ENCODE measurements around the gene MRPL34. TPM values are rescaled to one million over a fixed set of nuclear protein-coding genes. Genes with fewer than 3 reads are reported as not detected.

The MRPL34 gene
- total and polyA plus RNA-seq, 2 experiments from 2014 or later, result 184 to 274 TPM

GRCh38 chr19:17309198-17309964 lies 3.7 kb downstream of the MRPL34 start, which contains the start of gene DDA1:
TSS of gene DDA1 (plus strand) at chr19:17309563. CDS start at chr19:17309655, 92 bp downstream.
- H3K4me3 ChIP-seq, result peak within 1 kb of the TSS; percentile 55
- TF ChIP-seq, protein P1, sequence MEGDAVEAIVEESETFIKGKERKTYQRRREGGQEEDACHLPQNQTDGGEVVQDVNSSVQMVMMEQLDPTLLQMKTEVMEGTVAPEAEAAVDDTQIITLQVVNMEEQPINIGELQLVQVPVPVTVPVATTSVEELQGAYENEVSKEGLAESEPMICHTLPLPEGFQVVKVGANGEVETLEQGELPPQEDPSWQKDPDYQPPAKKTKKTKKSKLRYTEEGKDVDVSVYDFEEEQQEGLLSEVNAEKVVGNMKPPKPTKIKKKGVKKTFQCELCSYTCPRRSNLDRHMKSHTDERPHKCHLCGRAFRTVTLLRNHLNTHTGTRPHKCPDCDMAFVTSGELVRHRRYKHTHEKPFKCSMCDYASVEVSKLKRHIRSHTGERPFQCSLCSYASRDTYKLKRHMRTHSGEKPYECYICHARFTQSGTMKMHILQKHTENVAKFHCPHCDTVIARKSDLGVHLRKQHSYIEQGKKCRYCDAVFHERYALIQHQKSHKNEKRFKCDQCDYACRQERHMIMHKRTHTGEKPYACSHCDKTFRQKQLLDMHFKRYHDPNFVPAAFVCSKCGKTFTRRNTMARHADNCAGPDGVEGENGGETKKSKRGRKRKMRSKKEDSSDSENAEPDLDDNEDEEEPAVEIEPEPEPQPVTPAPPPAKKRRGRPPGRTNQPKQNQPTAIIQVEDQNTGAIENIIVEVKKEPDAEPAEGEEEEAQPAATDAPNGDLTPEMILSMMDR (IDR thresholded peaks at IDR 0.05; ENCODE audit: low read depth, low read length), result no peak
- DNase-seq (ENCODE audit: low read depth in 1 of 2, low spot score in 1 of 2), result peak; percentile 100
- H3K27ac ChIP-seq, result peak within 1 kb of the TSS; percentile 25
- H3K27me3 ChIP-seq, result no peaks in the 10 kb centered on the region
- peaks cover 5% of the 10 kb centered on the region for H3K4me1 ChIP-seq (ENCODE audit: low read depth)
- peaks cover 5% of the 10 kb centered on the region for H3K36me3 ChIP-seq
- H3K9me3 ChIP-seq (ENCODE audit: low read depth), result no peaks in the 10 kb centered on the region

GRCh38 chr19:17309965-17310461 lies 4.3 kb downstream of the MRPL34 start:
- DNase-seq (ENCODE audit: low read depth in 1 of 2, low spot score in 1 of 2), result no peak
- peaks cover 9% of the 10 kb centered on the region for H3K36me3 ChIP-seq
- peaks cover 5% of the 10 kb centered on the region for H3K4me1 ChIP-seq (ENCODE audit: low read depth)
- H3K27ac ChIP-seq, result peak overlapping the region; percentile 25
- H3K9me3 ChIP-seq (ENCODE audit: low read depth), result no peaks in the 10 kb centered on the region
- TF ChIP-seq, protein P1 (IDR thresholded peaks at IDR 0.05; ENCODE audit: low read depth, low read length), result no peak
- no peaks in the 10 kb centered on the region for H3K27me3 ChIP-seq
- peak overlapping the region; percentile 55 for H3K4me3 ChIP-seq

- peaks cover 9% of the 10 kb centered on the region for H3K36me3 ChIP-seq
- H3K4me3 ChIP-seq, result no peak overlapping the region
- H3K27ac ChIP-seq, result no peak overlapping the region
- TF ChIP-seq, protein P1 (IDR thresholded peaks at IDR 0.05; ENCODE audit: low read depth, low read length), result no peak
- no peaks in the 10 kb centered on the region for H3K27me3 ChIP-seq
- no peaks in the 10 kb centered on the region for H3K9me3 ChIP-seq (ENCODE audit: low read depth)
- peaks cover 5% of the 10 kb centered on the region for H3K4me1 ChIP-seq (ENCODE audit: low read depth)
- DNase-seq (ENCODE audit: low read depth in 1 of 2, low spot score in 1 of 2), result peak in 1 of 2 donors; percentile 42
These were observed 6.0 kb downstream of the MRPL34 start for GRCh38 chr19:17311455-17312188.

- Histone ChIP-seq H3K4me3 (no peak overlapping the region), H3K27me3 (no peaks in the 10 kb centered on the region), H3K36me3 (peaks cover 9% of the 10 kb centered on the region), H3K4me1 (ENCODE audit: low read depth) (peaks cover 5% of the 10 kb centered on the region), H3K9me3 (ENCODE audit: low read depth) (no peaks in the 10 kb centered on the region), H3K27ac (no peak overlapping the region)
- TF ChIP-seq, protein P1 (IDR thresholded peaks at IDR 0.05; ENCODE audit: low read depth, low read length), result no peak
- DNase-seq (ENCODE audit: low read depth in 1 of 2, low spot score in 1 of 2), result no peak
These were observed 6.8 kb downstream of the MRPL34 start for GRCh38 chr19:17312189-17313113.

All from cardiac muscle cell (in vitro differentiated cells and primary cell).